Stimulated activated naive B cell treated with anti-CD40 and anti-IgM and Interleukin-4, amounts not matched to agents 10 μg/mL and 1 μg/mL and 100 μg/mL, for 72 hours (primary cell): Measurements from ENCODE around the gene ASH1L.
"Not testable (repeated sequence)": the region's sequence is repeated elsewhere in the genome, so short reads cannot be mapped to it uniquely, and the experiment has no call there.

Experiments used
- ATAC-seq, 2 donors: fragments of 150-1000 bp; cut with Tn5 transposase; replicated peaks; 2 replicates each; pipeline ENCODE4 v1.10.0; 2021; ENCODE audit warnings: moderate library complexity in 1 of 2
- DNase-seq: peaks from one replicate; pipeline ENCODE4 v3.0.0; 2021
- H3K27ac Mint-ChIP-seq: one replicate; pipeline ENCODE4 v1.8.0; 2022; ENCODE audit warnings: mild to moderate bottlenecking, mixed read lengths
- H3K27me3 Mint-ChIP-seq, 2 donors: one replicate each; pipeline ENCODE4 v1.8.0; 2022; ENCODE audit warnings: mixed read lengths in 2 of 2
- H3K36me3 Mint-ChIP-seq, 2 donors: one replicate each; pipeline ENCODE4 v1.8.0; 2022; ENCODE audit warnings: mixed read lengths in 2 of 2, mild to moderate bottlenecking in 1 of 2
- H3K4me1 Mint-ChIP-seq, 2 donors: one replicate each; pipeline ENCODE4 v1.8.0; 2022; ENCODE audit warnings: mixed read lengths in 2 of 2, mild to moderate bottlenecking in 1 of 2
- H3K4me3 Mint-ChIP-seq, 2 donors: one replicate each; pipeline ENCODE4 v1.8.0; 2022; ENCODE audit warnings: mild to moderate bottlenecking in 2 of 2, mixed read lengths in 2 of 2, moderate library complexity in 1 of 2
- H3K9me3 Mint-ChIP-seq, 2 donors: one replicate each; pipeline ENCODE4 v1.8.0; 2022; ENCODE audit warnings: mixed read lengths in 2 of 2, mild to moderate bottlenecking in 1 of 2

The ASH1L gene

DNA sequence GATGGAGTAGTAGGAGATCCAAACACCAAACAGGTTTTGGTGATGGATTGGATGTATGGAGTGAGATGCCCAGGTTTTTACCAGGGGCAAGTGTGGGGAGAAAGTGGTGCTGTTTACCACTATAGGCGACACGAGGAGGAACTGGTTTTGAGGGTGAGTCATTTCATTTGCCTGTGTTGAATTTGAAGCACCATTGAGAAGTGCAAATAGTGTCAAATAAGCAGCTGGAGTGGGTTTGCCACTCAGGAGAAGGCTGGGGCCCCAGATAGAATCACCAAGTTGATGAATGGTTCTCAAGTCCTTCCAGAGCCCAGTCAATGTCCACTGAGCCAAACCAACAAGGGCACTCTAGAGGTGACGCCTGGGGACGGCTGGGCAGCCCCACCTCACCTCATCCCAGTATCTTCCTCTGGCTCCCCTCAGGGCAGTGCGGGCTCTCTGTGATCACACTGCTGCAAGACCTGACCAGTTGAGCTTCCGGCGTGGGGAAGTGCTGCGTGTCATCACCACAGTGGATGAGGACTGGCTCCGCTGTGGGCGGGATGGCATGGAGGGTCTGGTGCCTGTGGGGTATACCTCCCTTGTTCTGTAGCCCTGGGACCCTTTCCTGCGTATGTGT lies 232.5 kb downstream of the ASH1L start:
- Mint-ChIP-seq H3K9me3 (no peaks in the 10 kb centered on the region), H3K4me3 (no peak overlapping the region), H3K4me1 (peaks cover 11 to 22% of the 10 kb centered on the region in 2 donors), H3K36me3 (peaks cover 19 to 36% of the 10 kb centered on the region in 2 donors), H3K27me3 (no peaks in the 10 kb centered on the region), H3K27ac (no peak overlapping the region)
- DNase-seq = no peak
- peak in 1 of 2 donors; percentile 21 for ATAC-seq

DNA sequence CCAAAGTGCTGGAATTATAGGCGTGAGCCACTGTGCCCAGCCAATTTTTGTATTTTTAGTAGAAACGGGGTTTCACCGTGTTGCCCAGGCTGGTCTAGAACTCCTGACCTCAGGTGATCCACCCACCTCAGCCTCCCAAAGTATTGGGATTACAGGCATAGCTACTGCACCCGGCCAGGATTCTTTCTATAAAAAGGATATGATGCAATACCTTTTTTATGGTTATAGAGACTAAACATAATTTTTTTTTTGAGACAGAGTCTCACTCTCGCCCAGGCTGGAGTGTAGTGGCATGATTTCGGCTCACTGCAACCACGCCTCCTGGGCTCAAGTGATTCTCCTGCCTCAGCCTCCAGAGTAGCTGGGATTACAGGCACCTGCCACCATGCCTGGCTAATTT lies 233.7 kb downstream of the ASH1L start:
- H3K4me3 Mint-ChIP-seq, ATAC-seq, H3K27me3 Mint-ChIP-seq, DNase-seq, H3K27ac Mint-ChIP-seq, H3K9me3 Mint-ChIP-seq: not testable (repeated sequence)
- Mint-ChIP-seq H3K36me3 (peaks cover 18 to 31% of the 10 kb centered on the region in 2 donors), H3K4me1 (peaks cover 13 to 27% of the 10 kb centered on the region in 2 donors)

DNA sequence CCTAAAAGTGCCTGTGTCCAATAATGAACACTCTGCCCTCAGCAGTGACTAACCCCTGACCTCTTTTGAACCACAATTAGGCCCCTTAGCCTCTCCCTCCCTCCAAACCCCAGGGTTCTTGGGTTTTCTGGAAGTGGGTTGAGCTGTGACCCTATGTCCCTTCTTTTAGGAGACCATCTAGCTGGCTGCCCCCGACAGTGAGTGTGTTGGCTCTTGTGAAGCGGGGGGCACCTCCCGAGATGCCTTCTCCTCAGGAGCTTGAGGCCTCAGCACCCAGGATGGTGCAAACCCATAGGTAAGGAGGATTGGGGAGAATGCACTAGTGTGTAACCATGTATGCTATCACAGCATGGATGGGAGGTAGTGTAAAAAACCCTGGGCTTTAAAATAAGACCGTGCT lies 234.6 kb downstream of the ASH1L start:
- H3K4me3 Mint-ChIP-seq = no peak overlapping the region
- peak overlapping the region; percentile 37 for H3K27ac Mint-ChIP-seq
- DNase-seq (no peak), ATAC-seq (no peak)
- no peaks in the 10 kb centered on the region for H3K27me3 Mint-ChIP-seq
- H3K4me1 Mint-ChIP-seq = peaks cover 13 to 27% of the 10 kb centered on the region in 2 donors
- H3K36me3 Mint-ChIP-seq = peaks cover 16 to 24% of the 10 kb centered on the region in 2 donors
- no peaks in the 10 kb centered on the region for H3K9me3 Mint-ChIP-seq

DNA sequence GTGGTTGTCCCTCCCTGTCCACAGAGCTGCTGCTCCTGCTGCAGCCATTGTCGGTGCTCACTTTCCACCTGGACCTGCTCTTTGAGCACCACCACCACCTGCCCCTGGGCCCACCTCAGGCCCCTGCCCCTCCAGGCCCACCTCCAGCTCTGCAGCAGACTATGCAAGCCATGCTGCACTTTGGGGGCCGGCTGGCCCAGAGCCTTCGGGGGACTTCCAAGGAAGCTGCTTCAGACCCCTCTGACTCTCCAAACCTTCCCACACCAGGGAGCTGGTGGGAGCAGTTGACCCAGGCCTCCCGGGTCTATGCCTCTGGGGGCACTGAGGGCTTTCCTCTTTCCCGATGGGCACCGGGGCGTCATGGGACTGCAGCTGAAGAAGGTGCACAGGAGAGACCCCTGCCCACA lies 236.0 kb downstream of the ASH1L start:
- peaks cover 19 to 37% of the 10 kb centered on the region in 2 donors for H3K4me1 Mint-ChIP-seq
- no peak overlapping the region for H3K4me3 Mint-ChIP-seq
- no peaks in the 10 kb centered on the region for H3K9me3 Mint-ChIP-seq
- H3K27me3 Mint-ChIP-seq = no peaks in the 10 kb centered on the region
- peak overlapping the region; percentile 47 for H3K27ac Mint-ChIP-seq
- ATAC-seq (no peak), DNase-seq (no peak)
- peaks cover 21 to 30% of the 10 kb centered on the region in 2 donors for H3K36me3 Mint-ChIP-seq

DNA sequence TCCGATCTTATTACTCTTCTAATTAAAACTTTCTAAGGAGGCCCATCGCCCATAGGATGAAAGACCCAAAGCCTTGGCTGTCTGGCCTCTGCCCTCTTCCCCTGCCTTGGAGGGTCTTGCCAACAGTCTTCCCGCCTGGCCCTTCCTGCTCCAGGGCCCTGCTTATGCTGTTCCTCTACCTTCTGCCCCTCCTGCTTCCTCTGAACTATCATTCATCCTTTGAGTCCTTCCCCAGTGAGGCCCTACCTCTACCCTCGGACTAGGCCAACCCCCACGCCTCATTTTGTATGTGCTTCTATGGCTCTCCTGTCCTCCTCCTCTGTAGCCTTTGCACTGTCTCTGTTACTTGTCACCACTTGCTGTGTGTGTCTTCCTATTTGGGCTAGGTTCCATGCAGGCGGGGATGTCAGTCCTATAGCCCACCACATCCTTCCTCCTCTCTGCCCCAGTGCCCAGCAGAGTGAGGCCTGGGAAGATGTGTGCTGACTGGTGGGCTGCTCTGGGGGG lies 236.5 kb downstream of the ASH1L start:
- no peaks in the 10 kb centered on the region for H3K9me3 Mint-ChIP-seq
- peak overlapping the region; percentile 89 to 95 for H3K4me3 Mint-ChIP-seq
- ATAC-seq = no peak
- no peak for DNase-seq
- peaks cover 23 to 28% of the 10 kb centered on the region in 2 donors for H3K36me3 Mint-ChIP-seq
- H3K27me3 Mint-ChIP-seq = no peaks in the 10 kb centered on the region
- peak overlapping the region; percentile 37 for H3K27ac Mint-ChIP-seq
- H3K4me1 Mint-ChIP-seq = peaks cover 21 to 43% of the 10 kb centered on the region in 2 donors

DNA sequence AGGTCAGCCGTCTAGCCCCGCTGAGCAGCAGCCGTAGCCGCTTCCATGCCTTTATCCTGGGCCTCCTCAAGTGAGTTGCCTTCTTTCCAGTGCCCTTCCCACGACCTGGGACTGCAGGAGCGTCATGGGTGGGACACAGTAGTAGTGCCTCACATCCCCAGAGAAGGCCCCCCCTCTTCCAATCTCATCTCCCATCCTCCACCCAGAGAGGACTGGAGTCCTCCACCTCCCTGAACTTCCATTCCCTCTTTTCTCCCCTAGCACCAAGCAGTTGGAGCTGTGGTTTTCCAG lies 237.1 kb downstream of the ASH1L start:
- ATAC-seq = no peak
- H3K4me3 Mint-ChIP-seq = peak overlapping the region; percentile 89 to 95
- H3K4me1 Mint-ChIP-seq = peaks cover 23 to 48% of the 10 kb centered on the region in 2 donors
- peaks cover 21 to 28% of the 10 kb centered on the region in 2 donors for H3K36me3 Mint-ChIP-seq
- H3K27me3 Mint-ChIP-seq = no peaks in the 10 kb centered on the region
- H3K9me3 Mint-ChIP-seq = no peaks in the 10 kb centered on the region
- H3K27ac Mint-ChIP-seq = no peak overlapping the region
- no peak for DNase-seq

DNA sequence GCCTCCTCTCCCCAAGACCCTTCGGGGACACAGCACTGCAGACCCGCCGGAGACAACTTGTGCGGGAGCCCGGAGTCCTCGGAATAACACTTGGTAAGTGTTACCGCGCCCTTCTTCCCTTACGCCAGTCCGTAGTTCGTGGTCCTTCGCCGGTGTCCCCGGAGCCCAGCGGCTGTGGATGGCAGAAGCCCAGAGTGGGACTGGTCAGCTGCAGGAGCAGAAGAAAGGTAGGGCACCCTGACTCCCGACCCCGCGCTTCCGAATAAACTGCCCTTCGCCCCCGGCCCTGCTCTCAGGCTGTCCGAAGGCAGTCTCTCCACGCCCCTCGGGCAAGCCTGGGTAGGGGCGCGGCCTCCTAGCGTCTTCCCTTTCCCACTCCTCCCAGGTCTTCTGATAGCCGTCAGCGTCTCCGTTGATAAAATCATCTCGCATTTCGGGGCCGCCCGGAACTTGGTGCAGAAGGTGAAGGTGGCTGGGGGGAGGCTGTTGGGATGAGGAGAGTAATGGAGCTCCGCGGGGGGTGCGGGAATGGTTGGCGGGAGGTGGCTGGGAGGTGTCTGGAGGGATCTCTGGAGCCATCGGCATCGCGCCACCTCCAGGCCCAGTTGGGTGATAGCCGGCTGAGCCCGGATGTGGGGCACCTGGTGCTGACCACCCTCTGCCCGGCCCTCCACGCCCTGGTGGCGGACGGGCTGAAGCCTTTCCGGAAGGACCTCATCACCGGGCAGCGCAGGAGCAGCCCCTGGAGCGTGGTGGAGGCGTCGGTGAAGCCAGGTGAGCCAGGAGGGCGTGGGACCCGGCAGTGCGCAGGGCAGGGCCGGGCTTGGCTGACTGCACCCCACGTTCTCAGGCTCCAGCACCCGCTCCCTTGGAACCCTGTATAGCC lies 237.6 kb downstream of the ASH1L start:
- Mint-ChIP-seq H3K4me3 (peak overlapping the region; percentile 89 to 95), H3K4me1 (peaks cover 29 to 54% of the 10 kb centered on the region in 2 donors), H3K9me3 (no peaks in the 10 kb centered on the region), H3K27ac (peak overlapping the region; percentile 71), H3K27me3 (no peaks in the 10 kb centered on the region), H3K36me3 (peaks cover 26 to 28% of the 10 kb centered on the region in 2 donors)
- DNase-seq (peak; percentile 31), ATAC-seq (peak; percentile 1 to 4)

DNA sequence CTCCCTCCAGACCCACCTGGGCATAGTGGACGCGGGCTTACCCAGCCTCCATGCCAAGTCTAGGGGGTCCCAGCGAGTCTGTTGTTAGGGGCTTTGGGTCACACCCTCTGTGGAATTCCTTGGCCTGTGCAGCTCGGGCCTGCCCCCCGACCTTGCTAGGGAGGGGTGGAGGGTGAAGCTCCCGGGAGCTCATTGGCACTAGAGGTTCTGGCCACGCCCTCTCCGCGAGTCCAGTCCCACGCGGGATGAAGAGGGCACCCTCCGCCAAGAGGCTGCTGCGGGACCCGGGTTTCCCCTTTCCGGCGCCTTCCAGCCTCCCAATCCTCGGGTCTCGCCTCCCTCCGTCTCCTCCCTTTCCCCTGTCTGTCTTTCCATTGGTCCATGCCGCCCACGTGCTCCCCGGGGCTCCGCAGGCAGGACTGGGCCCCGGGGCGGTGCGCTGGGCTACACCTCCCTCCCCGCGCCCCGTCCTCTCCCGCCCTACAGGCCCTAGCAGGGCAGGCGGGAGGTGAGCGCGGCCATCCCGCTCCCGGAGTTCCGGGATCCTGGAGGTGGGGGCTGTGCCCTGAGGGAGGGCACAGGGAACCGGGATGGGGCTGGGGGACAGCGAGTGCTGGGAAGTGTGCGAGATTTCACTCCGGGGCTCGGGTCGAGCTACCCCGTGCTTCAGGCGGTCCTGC lies 238.4 kb downstream of the ASH1L start:
- Mint-ChIP-seq H3K4me1 (peaks cover 36 to 62% of the 10 kb centered on the region in 2 donors), H3K36me3 (peaks cover 33 to 34% of the 10 kb centered on the region in 2 donors), H3K4me3 (peak overlapping the region; percentile 89 to 95), H3K27ac (peak overlapping the region; percentile 82), H3K9me3 (no peaks in the 10 kb centered on the region), H3K27me3 (no peaks in the 10 kb centered on the region)
- ATAC-seq (peak; percentile 75 to 76), DNase-seq (peak; percentile 89)

DNA sequence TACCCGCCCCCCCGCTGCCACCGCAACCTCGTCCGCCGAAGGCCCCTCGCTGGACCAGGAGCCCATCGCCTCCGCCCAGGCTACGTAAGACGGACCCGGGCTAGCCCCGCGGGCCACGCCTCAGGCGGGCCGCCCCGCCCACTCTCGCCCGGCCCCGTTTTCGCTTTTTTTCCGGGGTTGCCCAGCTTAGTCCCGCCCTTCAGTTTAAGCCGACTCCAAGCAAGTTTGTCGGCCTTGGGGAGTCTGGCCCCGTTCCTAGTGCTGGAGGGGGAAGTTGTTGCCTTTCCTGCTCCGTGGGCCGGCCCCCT lies 238.9 kb downstream of the ASH1L start:
- Mint-ChIP-seq H3K27ac (peak overlapping the region; percentile 82), H3K9me3 (no peaks in the 10 kb centered on the region), H3K4me3 (peak overlapping the region; percentile 89 to 95), H3K36me3 (peaks cover 37 to 38% of the 10 kb centered on the region in 2 donors), H3K27me3 (no peaks in the 10 kb centered on the region), H3K4me1 (peaks cover 40 to 67% of the 10 kb centered on the region in 2 donors)
- DNase-seq (peak; percentile 76), ATAC-seq (peak; percentile 66 to 71)

DNA sequence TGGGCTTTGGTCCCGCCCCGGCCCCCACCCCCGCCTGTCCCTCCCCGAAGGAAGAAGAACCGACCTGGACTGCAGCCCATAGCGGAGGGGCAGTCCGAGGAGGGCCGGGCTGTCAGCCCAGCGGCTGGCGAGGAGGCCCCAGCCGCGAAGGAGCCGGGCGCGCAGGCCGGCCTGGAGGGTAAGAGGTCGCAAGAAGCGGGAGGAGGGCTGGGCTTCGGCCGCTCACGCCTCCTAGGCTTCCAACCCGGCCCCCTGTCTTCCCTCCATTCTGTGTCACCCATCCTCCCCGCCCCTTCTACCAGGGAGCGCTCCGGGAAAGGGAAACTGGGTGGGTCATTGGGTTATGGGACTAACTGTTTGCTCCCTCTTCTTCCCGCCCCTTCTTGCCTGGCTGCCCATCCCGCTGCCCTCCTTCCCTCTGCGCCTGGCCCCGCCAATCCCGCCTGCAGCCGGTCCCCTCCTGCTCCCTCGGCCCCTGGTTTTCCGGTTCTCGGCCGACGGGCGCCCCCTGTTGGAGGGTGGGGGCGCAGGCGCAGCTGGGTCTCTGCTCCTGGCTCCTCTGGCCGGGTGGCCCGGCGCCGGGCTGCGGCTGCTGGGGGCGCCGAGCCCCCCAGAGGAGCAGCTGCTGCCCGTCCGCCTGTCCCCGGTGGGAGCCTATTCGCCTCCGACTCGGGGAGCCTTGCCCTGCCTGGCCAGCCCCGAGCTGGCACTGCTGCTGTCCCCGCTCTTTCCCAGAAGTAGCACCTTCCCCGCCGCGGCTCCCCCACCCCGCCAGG lies 239.5 kb downstream of the ASH1L start:
- Mint-ChIP-seq H3K4me1 (peaks cover 40 to 72% of the 10 kb centered on the region in 2 donors), H3K9me3 (no peaks in the 10 kb centered on the region), H3K4me3 (peak overlapping the region; percentile 89 to 95), H3K36me3 (peaks cover 40 to 42% of the 10 kb centered on the region in 2 donors), H3K27me3 (no peaks in the 10 kb centered on the region), H3K27ac (peak overlapping the region; percentile 56)
- DNase-seq (peak; percentile 83), ATAC-seq (peak; percentile 66 to 68)

DNA sequence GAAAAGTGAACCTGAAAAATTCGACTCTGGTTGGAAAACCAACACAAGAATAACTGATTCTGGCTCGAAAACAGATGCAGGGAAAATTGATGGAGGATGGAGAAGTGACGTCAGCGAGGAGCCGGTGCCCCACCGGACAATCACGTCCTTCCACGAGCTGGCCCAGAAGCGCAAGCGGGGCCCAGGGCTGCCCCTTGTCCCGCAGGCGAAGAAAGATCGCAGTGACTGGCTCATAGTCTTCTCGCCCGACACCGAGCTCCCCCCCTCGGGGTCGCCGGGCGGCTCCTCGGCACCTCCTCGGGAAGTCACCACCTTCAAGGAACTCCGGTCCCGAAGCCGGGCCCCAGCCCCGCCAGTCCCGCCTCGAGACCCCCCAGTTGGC lies 240.0 kb downstream of the ASH1L start:
- no peak overlapping the region for H3K27ac Mint-ChIP-seq

DNA sequence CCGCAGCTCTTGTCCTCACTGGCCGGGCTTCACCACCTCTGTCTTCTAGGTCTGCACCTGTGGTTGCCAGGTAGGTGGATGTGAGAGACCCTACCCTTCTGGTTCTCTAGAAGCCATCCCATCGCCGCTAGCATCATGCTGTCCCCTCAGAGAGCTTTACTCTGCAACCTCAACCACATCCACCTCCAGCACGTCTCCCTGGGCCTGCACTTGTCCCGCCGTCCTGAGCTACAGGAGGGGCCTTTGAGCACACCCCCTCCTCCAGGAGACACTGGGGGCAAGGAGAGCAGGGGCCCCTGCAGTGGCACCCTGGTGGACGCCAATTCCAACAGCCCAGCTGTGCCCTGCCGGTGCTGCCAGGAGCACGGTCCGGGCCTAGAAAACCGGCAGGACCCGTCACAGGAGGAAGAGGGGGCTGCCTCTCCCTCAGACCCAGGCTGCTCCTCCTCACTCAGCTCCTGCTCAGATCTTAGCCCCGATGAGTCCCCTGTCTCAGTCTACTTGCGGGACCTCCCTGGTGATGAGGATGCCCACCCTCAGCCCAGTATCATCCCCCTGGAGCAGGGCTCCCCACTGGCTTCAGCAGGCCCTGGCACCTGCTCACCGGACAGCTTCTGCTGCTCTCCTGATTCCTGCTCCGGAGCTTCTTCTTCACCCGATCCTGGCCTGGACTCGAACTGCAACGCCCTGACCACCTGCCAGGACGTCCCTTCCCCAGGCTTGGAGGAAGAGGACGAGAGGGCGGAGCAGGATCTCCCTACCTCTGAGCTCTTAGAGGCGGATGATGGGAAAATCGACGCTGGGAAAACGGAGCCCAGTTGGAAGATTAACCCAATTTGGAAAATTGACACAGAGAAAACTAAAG lies 240.7 kb downstream of the ASH1L start:
- peak overlapping the region; percentile 72 to 89 for H3K4me3 Mint-ChIP-seq
- H3K27me3 Mint-ChIP-seq = no peaks in the 10 kb centered on the region
- peaks cover 38 to 44% of the 10 kb centered on the region in 2 donors for H3K36me3 Mint-ChIP-seq
- ATAC-seq (no peak), DNase-seq (peak; percentile 2)
- peak overlapping the region; percentile 60 for H3K27ac Mint-ChIP-seq
- H3K9me3 Mint-ChIP-seq = no peaks in the 10 kb centered on the region
- peaks cover 40 to 78% of the 10 kb centered on the region in 2 donors for H3K4me1 Mint-ChIP-seq

More for the DNA sequence above, 240.0 kb downstream of the ASH1L start:
- peaks cover 40 to 73% of the 10 kb centered on the region in 2 donors for H3K4me1 Mint-ChIP-seq
- no peaks in the 10 kb centered on the region for H3K9me3 Mint-ChIP-seq
- H3K4me3 Mint-ChIP-seq = peak overlapping the region; percentile 72 to 89
- peak; percentile 11 for DNase-seq
- no peaks in the 10 kb centered on the region for H3K27me3 Mint-ChIP-seq
- no peak for ATAC-seq
- peaks cover 39 to 44% of the 10 kb centered on the region in 2 donors for H3K36me3 Mint-ChIP-seq
